ENCODE results near the gene BRIP1. TPM values are rescaled to one million over a fixed set of nuclear protein-coding genes. Genes with fewer than 3 reads are reported as not detected.

Gene BRIP1
- total and polyA plus RNA-seq, 10 of the 15 experiments (the other 5 are each of a cell fraction or from before 2014, with no cell fraction given), result 4.0 to 24.2 (median 12.8) TPM

GRCh38 chr17:61794792-61795191, 68.5 kb downstream of the BRIP1 start:
- intact Hi-C loops (cut with micrococcal nuclease; ENCODE audit: unreplicated experiment), result no loop called here
- H3K4me2 ChIP-seq (ENCODE audit: control insufficient read depth, insufficient read depth), result no peak overlapping the region
- H3K27ac ChIP-seq (ENCODE audit: control insufficient read depth, insufficient read depth), result no peak overlapping the region
- ChIA-PET SMC1A (ENCODE audit: uncharacterized antibody, unreplicated experiment) (interaction anchor here (0.9 kb wide), 1 partner anchor 136 kb away, joined by 3 read pairs; no protein-coding TSS in a partner anchor), POLR2A (no interaction called here), RAD21 (ENCODE audit: unreplicated experiment) (no interaction called here), CTCF (no interaction called here)
- H3K4me3 ChIP-seq, result no peak overlapping the region
- in situ Hi-C loops (cut with MboI), result no loop called here
- H3K9me3 ChIP-seq (replicated peaks; ENCODE audit: control insufficient read depth, insufficient read depth, low read length), result no peaks in the 10 kb centered on the region
- DNase-seq (ENCODE audit: low read depth, low spot score) (no peak), FAIRE-seq (peak; percentile 54), ATAC-seq (no peak)
- 53% methylated on average over 1 of the region's 1 CpG for WGBS (ENCODE audit: insufficient coverage, insufficient replicate concordance, low lambda C conversion rate, missing lambda C conversion rate)
- no peaks in the 10 kb centered on the region; a peak in 1 of 4 replicates for H3K36me3 ChIP-seq (ENCODE audit: control insufficient read depth in 2 of 2, insufficient read depth in 2 of 2, low read length in 1 of 2)
- TF ChIP-seq ATF2 (IDR thresholded peaks at IDR 0.05; ENCODE audit: low read length), result no peak
- TF ChIP-seq ZBED1 (IDR thresholded peaks at IDR 0.05; ENCODE audit: borderline replicate concordance), result no peak
- TF ChIP-seq ASH2L (IDR thresholded peaks at IDR 0.05; ENCODE audit: borderline replicate concordance, low read depth), result no peak
- TF ChIP-seq KLF5 (IDR thresholded peaks at IDR 0.05; ENCODE audit: partially characterized antibody), result no peak
- TF ChIP-seq MEF2A (IDR thresholded peaks at IDR 0.05; ENCODE audit: insufficient read depth, low read depth, low read length), result no peak
- TF ChIP-seq YY1 (IDR thresholded peaks at IDR 0.05; ENCODE audit: low read depth, low read length), result no peak
- no peak for TF ChIP-seq MXI1 (IDR thresholded peaks at IDR 0.05; ENCODE audit: low read depth, low read length)
- peak; percentile 81 for TF ChIP-seq NFXL1 (IDR thresholded peaks at IDR 0.05; ENCODE audit: borderline replicate concordance)
- no peak overlapping the region for H2AFZ ChIP-seq (ENCODE audit: control insufficient read depth, low read depth, low read length)
- no peaks in the 10 kb centered on the region for H3K27me3 ChIP-seq (replicated peaks in 1 of 2; ENCODE audit: control insufficient read depth in 2 of 2, insufficient read depth in 2 of 2, low read length in 1 of 2)
- no TSS peak for BruUV-seq (replicated peaks)
- no peaks in the 10 kb centered on the region for H3K79me2 ChIP-seq (ENCODE audit: control insufficient read depth, insufficient read depth, low read length)
- H3K4me1 ChIP-seq (ENCODE audit: control insufficient read depth, insufficient read depth, low read length), result peaks cover 2% of the 10 kb centered on the region; the same call in 1 of the 2 replicates
- H3K9ac ChIP-seq (ENCODE audit: control insufficient read depth, insufficient read depth, low read length), result no peak overlapping the region
- no peaks in the 10 kb centered on the region for H4K20me1 ChIP-seq (ENCODE audit: control insufficient read depth, insufficient read depth)
